CD4-positive, alpha-beta T cell treated with Interleukin-6 at 100 ng/mL for 8 hours (primary cell): ENCODE data around the gene HOXD9.

ENCODE experiments used
- DNase-seq: peaks from one replicate; pipeline ENCODE4 v3.0.0-alpha.2; 2020; ENCODE audit warnings: mixed read lengths, low spot score

Gene HOXD9

DNA sequence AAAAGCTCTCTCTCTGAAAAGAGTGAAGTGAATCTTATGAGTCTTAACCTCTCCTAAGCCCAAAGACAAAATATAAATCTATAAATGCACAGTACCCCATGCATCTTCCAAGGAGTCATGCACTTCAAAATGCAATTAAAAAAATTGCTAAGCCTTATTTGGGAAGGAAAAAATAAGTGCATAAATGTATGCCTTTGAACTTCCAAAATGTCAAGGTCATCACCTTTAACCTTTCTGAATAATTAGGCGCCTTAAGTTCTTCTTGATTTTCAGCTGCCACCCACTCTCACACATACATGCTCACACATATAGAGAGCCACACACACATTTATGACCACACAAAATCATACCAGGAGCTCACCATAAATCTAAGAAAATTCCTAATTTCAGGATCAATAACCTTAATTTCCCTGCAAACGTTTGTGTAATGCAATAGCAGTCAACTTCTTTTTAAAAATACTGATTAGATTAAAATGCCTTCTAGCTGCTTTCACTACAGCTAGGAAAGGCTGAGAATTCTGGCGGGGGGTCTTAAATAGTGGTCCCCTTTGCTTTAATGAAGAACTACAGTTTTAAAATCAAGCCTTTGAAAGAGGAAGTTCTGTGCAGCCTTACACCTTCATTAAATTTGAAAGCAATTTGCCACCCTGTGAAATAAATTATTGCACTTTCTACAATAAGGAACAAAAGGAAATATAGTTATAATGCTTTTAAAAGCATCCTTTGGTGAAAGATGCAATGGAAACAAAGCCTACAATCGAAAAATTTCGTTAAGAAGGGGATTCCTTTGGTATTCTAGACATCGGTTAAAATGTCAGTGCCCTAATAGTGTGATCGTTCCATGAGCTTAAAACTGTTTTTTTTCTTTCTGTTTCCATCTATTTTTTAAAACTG is 11.9 kb upstream of the HOXD9 start:
- DNase-seq, result no peak

DNA sequence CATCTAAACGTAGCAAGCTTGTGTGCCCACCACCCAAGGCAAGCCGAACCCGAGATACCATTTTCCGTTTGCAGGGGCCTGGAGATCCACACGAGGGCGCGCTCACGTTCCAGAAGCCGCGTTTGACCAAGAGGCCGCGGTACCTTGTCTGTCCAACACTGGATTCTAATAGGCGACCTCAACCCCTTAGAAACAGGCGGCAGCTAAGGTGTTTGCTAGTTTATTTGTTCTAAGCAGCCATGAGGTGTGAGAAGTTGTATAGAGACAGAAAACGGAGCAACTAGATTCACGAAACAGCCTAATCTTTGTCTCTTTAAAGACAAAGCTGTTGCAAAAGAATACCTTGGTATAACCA is 11.2 kb upstream of the HOXD9 start:
- DNase-seq, result no peak

DNA sequence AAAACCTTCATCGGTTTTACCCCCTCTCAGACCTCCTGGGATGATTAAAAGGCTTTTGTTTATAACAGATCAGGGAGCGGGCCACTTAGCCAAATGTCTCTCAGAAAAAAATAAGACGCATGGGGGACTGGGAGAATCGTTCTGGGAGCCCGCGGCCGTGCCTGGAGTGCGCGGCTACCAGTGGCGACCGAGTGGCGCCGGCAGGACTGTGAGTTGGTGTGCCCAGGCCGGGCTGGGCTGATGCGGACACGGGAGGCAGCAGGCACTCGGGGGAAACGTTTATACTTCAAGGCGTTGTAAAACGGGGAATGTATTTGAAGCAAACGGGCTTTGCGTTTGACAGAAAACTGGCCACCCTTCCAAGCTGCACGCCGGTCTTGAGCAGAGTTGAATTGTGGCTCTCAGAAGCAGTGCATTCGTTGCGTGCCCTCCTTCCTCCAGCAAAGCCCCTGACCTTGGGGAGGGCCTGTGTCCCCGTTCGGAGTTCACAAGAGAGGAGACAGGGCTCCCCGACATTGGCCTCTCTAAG is 10.6 kb upstream of the HOXD9 start:
- DNase-seq, result no peak

DNA sequence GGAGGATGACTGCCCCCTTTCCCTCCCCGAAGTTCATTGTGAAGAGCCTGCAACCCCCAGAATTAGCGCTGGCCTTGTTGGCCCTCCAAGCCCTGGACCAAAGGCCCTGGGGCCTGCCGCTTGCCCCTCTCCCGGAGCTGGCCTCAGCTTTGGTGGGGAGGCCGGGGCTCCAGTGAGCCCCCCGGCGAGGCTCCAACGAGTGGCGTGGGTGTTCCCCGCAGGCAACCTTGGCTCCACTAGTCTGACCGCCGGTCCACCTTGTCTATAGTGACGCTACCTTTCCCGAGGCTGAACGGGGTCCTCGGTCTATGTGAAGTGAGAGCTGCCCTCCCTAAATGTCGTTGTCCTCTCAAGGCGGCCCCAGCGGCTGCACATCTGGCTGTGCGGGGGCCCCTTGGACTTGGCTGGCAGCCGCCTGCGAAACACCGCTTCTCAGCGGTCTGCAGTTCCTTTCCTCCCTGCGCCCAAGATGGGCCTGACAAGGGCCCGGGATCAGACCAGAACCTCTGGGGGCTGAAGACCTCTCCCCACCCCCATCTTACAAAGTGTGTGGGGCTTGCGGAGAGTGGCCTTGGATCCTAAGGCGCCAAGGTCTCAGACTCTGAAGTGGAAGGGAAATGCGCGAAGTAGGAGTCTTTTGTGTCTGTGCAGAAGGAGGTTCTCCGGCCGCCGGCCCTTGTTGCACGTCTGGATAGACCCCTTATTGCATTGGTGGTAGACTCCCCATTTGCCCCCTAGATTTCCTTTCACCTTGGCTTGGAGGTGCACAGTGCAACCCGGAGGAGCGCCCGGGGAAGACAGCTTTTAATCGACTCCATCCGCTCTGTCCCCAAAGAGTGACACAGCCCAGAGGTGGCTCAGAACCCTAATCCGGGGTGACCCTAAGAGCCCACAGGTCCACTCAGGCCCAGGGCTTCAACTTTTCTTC is 9.9 kb upstream of the HOXD9 start:
- no peak for DNase-seq

DNA sequence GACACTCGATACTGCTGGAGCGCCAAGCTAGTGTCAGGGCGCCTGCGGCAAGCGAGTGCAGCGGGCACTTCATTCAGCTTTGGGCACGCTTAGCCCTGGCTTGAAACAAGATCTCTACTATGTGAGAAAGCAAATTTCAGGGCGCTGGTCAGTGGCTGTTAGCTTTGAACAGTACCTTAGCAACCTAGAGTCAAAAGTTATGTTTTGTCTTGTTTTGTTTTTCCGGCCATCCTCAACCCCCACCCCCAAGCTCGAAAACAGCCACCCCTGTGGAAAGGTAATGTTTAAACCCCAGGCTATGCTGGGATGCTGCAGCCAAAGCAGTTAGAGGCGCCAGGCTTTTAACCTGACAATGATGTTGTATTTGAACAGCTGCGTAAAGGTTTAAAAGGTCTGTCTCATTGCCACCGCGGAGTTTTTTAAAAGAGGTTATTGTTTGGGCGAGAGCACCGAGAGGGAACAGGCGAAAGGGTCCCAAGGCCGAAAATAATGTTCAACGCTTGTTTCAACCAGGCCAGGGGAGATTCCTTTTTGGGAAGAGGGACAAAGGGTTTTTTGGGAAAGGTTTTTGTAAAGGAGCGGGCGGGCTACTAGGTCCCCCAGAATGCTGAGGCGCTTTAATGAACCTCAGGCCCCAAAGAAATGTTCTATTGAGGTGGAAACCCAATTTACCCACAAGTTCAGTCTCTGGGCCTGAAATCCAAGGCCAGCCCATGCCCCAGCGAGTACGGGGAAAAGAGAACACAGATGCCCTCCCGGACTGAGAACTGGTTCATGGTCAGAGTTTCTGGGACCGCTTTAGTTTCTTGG is 8.2 kb upstream of the HOXD9 start:
- no peak for DNase-seq

DNA sequence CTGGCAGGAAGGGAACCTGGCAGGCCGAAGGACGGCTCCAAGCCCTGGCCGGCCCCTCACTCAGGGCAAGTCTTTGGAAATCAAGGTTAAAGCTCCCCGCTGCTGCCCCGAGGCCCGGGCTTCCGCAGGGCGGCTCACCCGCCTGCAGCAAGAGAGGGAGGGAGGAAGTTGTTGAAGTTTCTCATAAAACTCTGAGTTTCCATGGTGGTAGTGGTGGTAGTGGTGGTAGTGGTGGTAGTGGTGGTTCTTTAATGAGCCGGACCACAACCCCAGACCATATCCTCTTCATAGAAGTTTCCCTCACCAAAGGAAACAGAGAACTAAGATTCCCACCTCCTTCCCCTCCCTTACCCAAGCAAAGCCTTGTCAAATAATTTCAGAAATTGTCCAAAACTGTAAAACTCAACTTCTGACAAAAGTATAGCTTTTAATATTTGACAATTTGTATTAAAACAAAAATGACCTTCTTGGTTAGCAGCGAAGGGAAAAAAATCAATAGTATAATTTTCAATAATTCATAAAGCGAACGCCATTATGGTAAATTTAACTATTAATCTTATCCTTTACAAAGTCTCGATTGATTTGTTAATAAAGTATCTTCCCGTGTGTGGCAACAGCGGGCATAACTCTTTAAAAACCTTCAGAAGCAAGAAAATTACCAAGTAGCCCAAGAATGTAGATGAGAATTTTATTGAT is 7.4 kb upstream of the HOXD9 start:
- no peak for DNase-seq

DNA sequence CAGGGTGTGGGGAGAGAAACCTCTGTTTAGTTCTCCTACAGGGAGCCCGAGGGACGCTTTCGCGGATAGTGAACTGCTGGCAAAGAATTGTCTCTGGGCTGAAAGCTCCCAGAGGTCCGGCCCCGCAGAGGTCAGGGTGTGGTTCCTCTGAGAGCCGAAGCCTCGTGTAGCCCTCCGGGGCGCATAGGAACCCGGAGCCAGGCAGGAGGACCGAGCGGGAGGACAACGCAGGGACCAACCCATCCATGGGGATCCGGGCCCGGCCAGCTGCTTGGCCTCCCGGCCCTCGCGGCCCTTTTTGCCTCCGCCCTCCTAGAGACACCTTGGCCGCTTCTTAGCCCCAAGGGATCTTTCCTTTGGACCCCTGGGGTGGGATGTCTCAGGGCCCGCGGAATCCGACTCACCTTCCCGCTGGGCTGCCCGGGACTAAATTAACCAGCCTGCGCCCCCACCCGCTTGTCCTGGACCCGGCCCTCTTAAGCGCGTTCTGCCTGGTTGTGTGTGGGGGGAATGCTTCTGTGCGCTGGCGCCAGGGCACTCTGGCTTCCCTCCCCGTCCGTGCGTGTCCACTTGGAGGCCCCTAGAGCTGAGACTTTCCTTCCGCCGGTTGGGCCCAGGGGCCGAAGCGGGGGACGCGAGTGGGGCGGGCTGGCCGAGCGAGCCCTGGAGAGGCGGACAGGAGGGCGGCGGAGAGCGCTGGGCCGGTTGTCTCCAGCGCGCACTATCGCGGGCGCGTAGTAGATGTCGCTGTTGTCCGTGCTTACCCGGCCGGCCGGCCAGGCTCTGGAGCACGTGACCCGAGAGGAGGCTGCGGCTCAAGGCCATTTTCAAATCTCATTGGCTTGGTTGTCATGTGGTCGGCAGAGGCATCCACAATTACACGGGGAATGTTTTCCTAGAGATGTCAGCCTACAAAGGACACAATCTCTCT is 6.4 kb upstream of the HOXD9 start, which contains the start of gene HOXD10:
Gene HOXD10, plus strand, starts transcription at position 896 of the 931 bp plus-strand sequence. CDS start 56 bp downstream, outside the sequence.
- no peak for DNase-seq

DNA sequence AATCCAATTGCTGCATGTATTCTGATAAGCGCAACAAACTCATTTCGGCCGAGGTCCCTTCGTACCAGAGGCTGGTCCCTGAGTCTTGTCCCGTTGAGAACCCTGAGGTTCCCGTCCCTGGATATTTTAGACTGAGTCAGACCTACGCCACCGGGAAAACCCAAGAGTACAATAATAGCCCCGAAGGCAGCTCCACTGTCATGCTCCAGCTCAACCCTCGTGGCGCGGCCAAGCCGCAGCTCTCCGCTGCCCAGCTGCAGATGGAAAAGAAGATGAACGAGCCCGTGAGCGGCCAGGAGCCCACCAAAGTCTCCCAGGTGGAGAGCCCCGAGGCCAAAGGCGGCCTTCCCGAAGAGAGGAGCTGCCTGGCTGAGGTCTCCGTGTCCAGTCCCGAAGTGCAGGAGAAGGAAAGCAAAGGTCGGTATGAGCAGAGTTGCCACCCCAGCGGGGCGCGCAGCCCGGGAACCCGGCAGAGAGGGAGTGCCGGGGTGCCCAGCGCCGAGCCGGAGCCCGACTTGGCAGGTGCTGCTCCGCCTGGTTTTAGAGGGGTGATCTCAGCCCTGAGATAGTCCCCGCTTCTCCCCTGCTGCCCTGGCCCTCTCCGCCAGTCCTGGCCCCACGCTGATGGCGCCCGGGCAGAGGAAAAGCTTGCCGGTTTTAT is 5.2 kb upstream of the HOXD9 start:
- no peak for DNase-seq

DNA sequence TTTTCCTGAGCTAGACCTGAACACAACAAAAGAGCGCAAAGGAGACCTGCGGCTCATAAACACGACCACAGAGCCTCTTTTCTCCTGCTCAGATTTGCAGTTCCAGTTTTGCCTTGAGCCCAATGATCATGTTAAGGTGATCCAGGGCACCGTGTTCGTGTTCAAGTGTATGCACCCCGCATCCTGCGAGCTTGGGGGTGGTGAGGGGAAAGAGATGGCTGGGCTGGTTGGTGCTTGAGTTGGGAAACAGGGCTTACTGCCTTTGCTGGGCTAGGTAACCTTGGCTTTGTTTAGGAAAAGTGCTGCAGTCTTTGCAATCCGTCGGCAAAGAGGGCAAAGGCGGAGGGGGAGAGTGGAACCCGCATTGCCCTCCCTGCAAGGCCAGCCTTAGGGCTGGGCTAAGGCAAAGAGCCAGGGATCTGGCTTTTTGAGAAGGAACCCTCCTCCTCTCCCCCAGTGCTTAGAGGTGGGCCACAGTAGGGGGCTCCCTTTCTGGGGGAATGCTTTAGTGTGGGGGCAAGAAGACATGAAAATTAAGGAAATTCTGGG is 4.6 kb upstream of the HOXD9 start:
- no peak for DNase-seq

DNA sequence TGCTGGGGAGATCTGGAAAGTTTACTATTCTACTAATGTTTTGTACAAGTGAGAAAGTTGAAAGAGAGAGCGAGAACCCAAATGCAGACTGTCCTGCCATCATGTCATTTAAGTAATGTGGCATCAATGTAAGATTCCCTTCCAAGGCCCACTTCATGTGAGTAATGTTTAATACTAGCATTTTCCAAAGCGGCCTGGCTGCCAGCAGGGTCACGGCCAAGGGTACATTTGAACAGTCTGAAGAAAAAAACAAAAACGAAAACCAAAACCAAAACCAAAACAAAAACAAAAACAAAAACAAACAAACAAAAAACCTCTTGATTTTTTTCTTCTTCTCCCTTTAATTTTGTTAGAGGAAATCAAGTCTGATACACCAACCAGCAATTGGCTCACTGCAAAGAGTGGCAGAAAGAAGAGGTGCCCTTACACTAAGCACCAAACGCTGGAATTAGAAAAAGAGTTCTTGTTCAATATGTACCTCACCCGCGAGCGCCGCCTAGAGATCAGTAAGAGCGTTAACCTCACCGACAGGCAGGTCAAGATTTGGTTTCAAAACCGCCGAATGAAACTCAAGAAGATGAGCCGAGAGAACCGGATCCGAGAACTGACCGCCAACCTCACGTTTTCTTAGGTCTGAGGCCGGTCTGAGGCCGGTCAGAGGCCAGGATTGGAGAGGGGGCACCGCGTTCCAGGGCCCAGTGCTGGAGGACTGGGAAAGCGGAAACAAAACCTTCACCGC is 3.7 kb upstream of the HOXD9 start:
- DNase-seq, result no peak

DNA sequence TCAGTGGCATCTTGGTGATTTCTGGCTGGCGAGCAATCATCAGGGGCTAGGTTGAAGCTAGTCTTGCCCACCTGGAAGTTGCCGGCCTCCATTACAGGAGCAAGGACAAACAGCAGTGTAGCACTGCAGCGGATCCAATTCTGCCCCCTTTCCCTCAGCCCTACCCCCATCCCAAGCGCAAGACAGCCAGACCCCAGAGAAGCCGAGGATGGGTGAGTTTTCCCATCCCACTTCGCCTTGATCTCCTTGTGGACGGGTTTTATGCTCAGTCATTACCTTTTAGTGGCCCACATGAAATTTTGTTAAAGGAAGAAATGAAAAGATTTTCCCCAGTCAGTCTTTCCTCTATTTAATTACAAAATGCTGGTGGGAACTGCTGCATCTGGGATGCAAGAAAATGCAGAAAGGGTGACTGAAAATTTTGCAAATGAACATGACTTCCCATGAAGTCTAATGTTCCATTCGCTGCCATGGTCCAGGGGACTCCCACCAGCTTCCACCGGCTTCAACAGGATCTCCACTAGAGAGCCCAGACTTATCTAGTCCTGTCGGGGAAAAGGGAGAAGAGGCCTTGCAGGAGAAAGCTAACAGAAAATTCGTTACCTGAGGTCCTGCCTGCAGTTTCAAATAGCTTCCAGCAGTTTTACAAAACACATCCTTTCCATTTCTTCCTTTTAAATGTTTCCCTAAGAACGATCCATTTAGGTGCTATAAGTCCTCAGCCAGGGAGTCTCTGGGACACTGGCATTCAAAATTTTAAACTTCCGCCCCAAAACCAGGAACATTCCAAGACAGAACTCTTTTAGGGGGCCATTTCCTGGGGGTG is 1.9 kb upstream of the HOXD9 start:
- no peak for DNase-seq

DNA sequence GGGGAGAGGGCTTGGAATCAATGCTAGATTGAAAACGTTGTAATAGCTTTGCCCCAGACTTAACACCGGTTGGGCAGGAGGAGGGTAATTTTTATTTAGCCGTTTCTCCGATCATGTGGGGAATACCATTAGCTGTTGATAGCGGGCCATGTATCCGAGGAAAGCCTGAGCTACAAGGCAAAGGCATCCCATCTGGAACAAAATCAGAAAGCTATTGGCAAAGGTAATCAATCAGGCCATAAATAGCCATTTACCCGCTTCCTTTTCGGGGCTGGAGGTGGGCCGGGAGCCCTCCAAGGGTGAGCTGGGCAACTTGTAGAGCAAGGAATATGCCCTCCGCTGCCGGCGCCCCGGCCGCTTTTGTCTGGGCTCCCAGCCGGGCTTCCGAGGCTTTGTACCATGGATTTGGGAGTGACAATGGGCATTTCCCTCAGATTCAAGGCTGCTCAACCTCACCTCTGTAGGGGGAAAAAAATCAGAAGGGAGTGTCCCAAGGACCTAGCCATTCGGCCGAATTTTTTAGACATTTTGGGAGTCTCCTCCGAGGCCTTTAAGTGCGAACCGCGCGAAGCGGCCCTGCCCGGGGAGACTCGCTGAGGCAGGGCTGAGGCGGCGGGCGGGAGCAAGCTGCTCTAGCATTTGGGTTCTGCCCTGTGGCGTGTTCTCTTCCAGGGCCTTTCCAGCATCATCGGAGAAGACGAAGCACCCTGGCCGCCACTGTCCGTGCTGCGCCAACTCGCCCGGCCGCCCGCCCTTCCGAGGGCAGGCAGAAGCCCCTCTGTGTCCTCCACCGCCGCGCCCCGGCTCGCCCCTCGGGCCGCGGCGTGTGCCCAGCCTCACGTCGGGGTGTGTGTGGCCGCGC is 1.1 kb upstream of the HOXD9 start:
- no peak for DNase-seq

DNA sequence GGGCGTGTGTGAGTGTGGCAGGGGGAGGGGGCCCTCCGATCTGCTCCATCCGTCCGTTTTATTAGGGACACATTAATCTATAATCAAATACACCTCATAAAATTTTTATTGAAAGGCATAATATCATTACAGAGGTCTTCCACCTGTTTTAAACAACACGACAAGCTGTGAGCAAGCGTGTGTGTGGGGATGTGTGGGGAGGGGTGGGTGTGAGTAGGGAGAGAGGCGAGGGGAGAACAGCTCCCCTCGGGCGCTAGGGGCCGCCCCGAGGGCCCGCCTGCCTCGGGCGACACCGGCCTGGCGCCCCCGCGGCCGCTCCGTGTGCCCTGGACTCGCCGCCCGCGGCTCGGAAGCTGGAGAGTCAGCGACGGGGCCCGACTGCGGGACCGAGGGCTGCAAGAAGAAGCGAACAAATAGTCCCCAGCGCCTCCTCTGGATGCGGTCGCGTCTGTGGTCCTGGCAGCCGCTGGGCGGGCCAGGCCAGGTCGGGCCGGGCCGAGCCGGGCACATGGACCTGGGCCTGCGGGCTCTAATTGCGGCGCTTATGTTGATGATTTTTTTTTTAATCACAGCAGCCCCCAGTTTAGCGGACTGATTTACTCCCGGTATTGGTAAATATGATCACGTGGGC is 352 bp upstream of the HOXD9 start:
- no peak for DNase-seq

DNA sequence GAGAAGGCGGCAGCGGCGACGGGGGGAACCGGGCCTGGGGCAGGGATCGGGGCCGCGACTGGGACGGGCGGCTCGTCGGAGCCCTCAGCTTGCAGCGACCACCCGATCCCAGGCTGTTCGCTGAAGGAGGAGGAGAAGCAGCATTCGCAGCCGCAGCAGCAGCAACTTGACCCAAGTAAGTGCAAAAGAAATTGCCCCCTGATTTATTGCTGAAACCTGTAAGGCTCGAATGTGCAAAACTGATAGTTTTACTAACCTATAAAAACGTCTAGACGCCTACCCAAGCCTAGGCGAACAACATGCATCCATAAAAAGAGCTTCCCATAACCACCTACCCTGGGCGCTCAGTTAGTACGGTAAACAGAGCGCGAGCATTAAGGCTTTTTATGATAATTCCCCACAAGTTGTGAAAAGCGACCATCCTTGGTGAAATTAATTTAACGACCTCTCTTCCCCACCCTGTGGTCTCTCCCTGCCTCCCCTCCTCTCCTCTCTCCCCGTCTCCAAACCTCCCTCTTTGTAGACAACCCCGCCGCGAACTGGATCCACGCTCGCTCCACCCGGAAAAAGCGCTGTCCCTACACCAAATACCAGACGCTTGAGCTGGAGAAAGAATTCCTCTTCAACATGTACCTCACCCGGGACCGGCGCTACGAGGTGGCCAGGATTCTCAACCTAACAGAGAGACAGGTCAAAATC is 1.0 kb downstream of the HOXD9 start:
- DNase-seq, result no peak

DNA sequence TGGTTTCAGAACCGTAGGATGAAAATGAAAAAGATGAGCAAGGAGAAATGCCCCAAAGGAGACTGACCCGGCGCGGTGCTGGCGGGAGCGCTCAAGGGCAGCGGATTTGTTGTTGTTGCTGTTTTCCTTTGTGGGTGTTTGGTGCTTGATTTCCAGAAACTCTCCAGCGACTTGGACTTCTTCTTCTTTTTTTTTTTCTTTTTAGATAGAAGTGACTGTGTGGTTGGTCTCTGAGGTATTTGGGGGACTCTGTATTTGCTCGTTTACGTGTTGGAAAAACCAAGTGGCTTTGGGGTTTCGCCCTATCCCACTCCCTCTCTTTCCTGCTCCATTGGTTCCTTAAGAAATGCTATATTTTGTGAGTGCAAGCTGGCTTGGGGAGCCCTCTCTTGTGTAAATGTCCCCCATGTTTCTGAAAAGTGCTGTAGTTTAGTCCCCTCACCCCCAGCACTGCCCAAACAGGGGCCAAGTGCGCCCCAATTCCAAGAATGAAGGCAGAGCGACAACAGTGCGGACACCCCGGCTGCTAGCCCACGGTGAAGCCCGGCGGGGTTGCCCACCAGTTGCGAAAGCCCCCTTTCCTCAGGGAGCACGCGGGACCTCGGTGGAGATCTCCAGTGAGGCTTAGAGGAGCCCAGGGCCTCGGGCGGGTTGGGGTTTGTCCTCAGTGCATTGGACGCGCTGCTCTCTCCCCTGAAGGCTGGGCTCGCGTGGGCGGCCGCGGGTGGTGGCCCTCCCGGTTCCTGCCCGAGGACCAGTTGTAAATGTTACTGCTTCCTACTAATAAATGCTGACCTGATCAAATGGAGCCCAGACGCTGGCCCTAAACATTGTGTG is 1.8 kb downstream of the HOXD9 start:
- no peak for DNase-seq
